ENCODE results near the gene CNN2.

CNN2 gene

DNA sequence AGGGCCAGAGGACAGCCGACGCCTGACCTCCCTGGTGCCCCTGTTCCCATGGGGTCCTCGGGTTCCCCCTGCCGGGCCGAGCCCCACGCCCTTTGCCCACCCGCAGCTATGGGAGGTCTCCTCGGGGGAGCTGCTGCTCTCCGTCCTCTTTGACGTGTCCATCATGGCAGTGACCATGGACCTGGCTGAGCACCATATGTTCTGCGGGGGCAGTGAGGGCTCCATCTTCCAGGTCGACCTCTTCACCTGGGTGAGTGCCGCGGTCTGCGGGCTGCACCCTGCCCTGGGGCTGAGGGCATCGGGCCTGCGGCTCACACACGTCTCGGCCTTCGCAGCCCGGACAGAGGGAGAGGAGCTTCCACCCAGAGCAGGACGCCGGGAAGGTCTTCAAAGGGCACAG lies 35.7 kb upstream of the CNN2 start:
- no peak overlapping the region for H3K4me3 ChIP-seq (ENCODE audit: control insufficient read depth, low read depth, low read length)
- TF ChIP-seq, protein P1, sequence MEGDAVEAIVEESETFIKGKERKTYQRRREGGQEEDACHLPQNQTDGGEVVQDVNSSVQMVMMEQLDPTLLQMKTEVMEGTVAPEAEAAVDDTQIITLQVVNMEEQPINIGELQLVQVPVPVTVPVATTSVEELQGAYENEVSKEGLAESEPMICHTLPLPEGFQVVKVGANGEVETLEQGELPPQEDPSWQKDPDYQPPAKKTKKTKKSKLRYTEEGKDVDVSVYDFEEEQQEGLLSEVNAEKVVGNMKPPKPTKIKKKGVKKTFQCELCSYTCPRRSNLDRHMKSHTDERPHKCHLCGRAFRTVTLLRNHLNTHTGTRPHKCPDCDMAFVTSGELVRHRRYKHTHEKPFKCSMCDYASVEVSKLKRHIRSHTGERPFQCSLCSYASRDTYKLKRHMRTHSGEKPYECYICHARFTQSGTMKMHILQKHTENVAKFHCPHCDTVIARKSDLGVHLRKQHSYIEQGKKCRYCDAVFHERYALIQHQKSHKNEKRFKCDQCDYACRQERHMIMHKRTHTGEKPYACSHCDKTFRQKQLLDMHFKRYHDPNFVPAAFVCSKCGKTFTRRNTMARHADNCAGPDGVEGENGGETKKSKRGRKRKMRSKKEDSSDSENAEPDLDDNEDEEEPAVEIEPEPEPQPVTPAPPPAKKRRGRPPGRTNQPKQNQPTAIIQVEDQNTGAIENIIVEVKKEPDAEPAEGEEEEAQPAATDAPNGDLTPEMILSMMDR (conservative IDR thresholded peaks at IDR 0.05; ENCODE audit: control insufficient read depth, insufficient read depth, low read depth, low read length) = no peak
- no peak for DNase-seq (ENCODE audit: low read depth)

DNA sequence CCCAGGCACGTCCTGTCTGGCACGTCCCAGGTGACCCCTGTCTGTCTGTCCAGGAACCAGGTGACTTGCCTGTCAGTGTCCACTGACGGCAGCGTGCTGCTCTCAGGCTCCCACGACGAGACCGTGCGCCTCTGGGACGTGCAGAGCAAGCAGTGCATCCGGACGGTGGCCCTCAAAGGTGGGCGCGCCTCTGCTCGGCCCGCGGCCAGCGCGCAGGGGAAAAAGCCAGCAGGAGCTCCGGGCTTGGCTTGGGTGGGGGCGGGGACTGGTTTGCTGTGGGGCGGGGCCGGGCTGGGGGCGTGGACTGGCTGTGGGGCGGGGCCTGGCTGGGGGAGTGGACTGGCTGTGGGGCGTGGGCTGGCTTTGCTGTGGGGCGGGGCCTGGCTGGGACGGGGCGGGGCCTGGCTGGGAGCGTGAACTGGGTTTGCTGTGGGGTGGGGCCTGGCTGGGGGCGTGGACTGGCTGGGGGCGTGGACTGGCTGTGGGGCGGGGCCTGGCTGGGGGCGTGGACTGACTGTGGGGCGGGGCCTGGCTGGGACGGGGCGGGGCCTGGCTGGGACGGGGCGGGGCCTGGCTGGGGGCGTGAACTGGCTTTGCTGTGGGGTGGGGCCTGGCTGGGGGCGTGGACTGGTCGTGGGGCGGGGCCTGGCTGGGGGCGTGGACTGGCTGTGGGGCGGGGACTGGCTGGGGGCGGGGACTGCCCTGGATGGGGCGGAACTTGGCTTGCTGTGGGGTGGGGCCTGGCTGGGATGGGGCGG lies 35.1 kb upstream of the CNN2 start:
- TF ChIP-seq, protein P1 (conservative IDR thresholded peaks at IDR 0.05; ENCODE audit: control insufficient read depth, insufficient read depth, low read depth, low read length) = no peak

DNA sequence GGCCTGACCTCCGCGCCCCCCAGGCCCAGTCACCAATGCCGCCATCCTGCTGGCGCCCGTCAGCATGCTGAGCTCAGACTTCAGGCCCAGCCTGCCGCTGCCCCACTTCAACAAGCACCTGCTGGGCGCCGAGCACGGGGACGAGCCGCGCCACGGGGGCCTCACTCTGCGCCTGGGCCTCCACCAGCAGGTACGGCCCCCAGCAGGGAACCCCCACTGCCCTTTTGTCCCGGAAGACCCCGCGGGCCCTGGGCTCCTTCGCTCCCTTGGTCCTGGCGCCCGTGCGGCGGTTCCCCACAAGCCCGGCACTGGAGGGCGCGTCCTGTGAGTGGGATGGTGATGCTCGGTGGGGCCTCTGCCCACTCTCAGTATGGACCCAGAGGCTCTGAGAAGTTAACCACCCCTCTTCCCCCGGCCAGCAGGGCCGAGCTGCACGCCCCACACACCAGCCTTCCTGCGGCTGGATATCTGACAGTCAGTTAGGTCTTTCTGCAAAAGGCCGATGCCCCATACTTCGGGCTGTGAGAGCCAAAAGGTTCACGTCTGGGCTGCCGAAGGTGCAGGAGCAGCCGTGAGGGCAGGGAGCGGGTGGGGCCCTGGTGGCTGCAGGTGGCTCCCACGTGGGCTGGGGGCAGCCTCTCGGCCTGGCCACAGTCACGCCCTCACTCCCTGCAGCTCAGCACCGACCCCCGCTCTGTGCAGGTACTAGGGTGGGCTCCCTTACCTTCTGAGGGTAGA lies 34.3 kb upstream of the CNN2 start:
- TF ChIP-seq, protein P1 (conservative IDR thresholded peaks at IDR 0.05; ENCODE audit: control insufficient read depth, insufficient read depth, low read depth, low read length) = no peak
- H3K4me3 ChIP-seq (ENCODE audit: control insufficient read depth, low read depth, low read length) = no peak overlapping the region

More for the DNA sequence above, 35.1 kb upstream of the CNN2 start:
- DNase-seq (ENCODE audit: low read depth) = peak; percentile 54
- H3K4me3 ChIP-seq (ENCODE audit: control insufficient read depth, low read depth, low read length) = no peak overlapping the region

DNA sequence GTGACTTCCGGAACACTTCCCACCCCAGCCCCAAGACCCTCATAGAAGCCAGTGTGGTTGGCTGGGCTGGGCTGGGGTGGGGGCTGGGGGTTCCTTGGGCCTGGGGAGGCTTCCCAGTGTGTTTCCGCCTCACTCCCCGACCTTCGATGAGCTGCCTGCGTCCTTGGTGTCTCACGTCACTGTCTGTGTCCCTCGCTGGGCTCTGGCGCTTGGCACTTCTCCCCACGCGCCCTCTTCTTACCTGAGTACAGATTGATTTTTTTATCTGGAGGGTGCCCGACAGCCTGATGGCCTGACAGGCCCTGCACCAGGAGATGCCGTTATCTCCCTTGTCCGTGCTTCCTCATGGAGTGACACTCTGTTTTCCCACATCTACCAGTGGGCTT lies 33.7 kb upstream of the CNN2 start:
- H3K4me3 ChIP-seq (ENCODE audit: control insufficient read depth, low read depth, low read length) = no peak overlapping the region
- TF ChIP-seq, protein P1 (conservative IDR thresholded peaks at IDR 0.05; ENCODE audit: control insufficient read depth, insufficient read depth, low read depth, low read length) = no peak

More for the DNA sequence above, 34.3 kb upstream of the CNN2 start:
- no peak for DNase-seq (ENCODE audit: low read depth)

DNA sequence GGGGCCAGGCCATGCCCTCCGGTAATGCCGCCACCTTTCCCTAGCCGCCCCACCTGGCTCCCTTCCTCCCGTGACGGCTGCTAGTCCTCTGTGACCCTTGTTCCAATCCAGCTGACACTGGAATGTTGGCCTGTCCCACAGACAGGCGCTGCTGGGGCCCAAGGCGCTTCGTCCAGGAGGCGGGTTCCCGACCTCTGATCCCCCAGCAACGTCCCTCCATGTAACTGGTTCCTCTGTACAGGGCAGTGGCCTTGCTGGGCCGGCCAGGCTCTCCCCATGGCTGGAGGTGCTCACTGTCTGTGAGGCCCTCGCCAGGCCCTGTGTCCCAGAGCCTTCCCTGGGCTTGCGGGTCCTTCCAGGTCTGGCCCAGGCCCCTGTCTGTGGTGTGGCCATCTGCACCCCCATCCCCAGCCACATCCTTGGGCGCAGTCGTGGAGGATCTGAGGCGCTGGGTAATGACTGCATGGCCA lies 33.0 kb upstream of the CNN2 start:
- TF ChIP-seq, protein P1 (conservative IDR thresholded peaks at IDR 0.05; ENCODE audit: control insufficient read depth, insufficient read depth, low read depth, low read length) = no peak
- DNase-seq (ENCODE audit: low read depth) = no peak
- no peak overlapping the region for H3K4me3 ChIP-seq (ENCODE audit: control insufficient read depth, low read depth, low read length)

More for the DNA sequence above, 33.7 kb upstream of the CNN2 start:
- no peak for DNase-seq (ENCODE audit: low read depth)

DNA sequence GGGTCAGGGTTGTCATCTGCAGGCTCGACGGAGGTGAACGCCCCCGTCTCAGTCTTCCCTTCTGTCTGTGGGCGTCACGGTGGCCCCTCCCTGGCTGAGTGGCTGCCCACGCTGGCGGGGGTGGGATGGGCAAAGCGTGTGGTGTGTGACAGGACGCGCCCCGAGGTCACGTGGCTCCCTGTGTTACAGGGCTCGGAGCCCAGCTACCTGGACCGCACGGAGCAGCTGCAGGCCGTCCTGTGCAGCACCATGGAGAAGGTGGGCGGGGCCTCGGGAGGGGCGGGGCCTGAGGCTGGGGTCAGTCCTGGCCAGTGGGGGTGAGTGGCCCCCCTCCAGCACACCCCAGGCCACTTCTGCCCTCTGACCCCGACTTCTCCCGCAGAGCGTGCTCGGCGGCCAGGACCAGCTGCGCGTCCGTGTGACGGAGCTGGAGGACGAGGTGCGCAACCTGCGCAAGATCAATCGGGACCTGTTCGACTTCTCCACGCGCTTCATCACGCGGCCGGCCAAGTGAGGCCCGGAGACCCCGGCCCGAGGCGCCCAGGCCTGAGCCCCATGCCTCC lies 32.5 kb upstream of the CNN2 start:
- TF ChIP-seq, protein P1 (conservative IDR thresholded peaks at IDR 0.05; ENCODE audit: control insufficient read depth, insufficient read depth, low read depth, low read length) = no peak
- no peak for DNase-seq (ENCODE audit: low read depth)
- no peak overlapping the region for H3K4me3 ChIP-seq (ENCODE audit: control insufficient read depth, low read depth, low read length)

Measured in fibroblast of mammary gland (primary cell).